ENCODE measurements around the gene CROCC2.

DNA sequence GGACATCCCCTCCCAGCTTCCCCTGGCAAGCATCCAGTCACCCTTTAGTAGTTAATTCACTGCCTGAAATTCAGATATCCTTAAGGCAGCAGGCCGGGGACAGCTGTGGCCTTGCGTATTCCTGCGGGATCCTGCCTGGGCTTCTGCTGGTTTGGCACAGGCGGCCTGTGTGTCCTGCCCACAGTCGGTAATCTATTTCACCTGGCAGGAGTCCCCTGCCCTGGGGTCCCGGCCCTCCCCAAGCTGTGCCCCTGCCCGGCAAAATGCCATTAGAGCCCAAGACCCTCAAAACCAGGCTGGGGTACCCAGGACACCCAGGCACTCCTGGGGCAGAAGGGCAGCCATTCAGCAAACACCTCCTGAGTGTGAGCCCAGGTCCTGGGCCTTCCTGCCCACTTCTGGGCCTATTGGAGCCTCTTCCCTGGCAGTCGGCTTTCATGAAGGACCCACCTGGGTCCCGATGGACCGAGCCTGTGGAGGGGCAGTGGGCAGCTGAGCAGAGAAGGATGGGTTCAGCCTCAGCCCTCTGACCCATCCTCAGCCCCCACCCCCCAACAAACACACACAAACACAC lies 11.6 kb downstream of the CROCC2 start:
- TF ChIP-seq, protein P1, sequence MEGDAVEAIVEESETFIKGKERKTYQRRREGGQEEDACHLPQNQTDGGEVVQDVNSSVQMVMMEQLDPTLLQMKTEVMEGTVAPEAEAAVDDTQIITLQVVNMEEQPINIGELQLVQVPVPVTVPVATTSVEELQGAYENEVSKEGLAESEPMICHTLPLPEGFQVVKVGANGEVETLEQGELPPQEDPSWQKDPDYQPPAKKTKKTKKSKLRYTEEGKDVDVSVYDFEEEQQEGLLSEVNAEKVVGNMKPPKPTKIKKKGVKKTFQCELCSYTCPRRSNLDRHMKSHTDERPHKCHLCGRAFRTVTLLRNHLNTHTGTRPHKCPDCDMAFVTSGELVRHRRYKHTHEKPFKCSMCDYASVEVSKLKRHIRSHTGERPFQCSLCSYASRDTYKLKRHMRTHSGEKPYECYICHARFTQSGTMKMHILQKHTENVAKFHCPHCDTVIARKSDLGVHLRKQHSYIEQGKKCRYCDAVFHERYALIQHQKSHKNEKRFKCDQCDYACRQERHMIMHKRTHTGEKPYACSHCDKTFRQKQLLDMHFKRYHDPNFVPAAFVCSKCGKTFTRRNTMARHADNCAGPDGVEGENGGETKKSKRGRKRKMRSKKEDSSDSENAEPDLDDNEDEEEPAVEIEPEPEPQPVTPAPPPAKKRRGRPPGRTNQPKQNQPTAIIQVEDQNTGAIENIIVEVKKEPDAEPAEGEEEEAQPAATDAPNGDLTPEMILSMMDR (conservative IDR thresholded peaks at IDR 0.05): no peak
- no peak for TF ChIP-seq ZFX (IDR thresholded peaks at IDR 0.05)
